PC-9 (cell line): ENCODE data around the gene ITGB3. TPM values are rescaled to one million over a fixed set of nuclear protein-coding genes. Genes with fewer than 3 reads are reported as not detected.

Experiments
- BruUV-seq: library from RNA; stranded (reverse); fragments of 400-500 nt; replicated peaks from 2 replicates; lab custom pipeline; 2021; lab: Mats Ljungman, UMichigan
- CTCF ChIA-PET: fragments of 300-600 bp; sonication (Branson Sonifier 250); formaldehyde crosslinking; loops from one replicate; lab custom pipeline; 2022; ENCODE audit warnings: antibody characterized with exemption; lab: Charles Lee
- POLR2A ChIA-PET: fragments of 300-600 bp; sonication (Branson Sonifier 250); formaldehyde crosslinking; loops from one replicate; lab custom pipeline; 2022; ENCODE audit warnings: antibody characterized with exemption; ENCODE audit not compliant: unreplicated experiment; lab: Charles Lee
- DNase-seq, 2 experiments: peaks; one replicate each; pipeline versions ENCODE4 v3.0.0 to v3.0.0-alpha.2; 2015 to 2022; ENCODE audit warnings: mixed read lengths in 1 of 2
- H2AFZ ChIP-seq: fragments of 200-600 bp; sonication (generic); 2 replicates; pipeline ENCODE4 v1.8.1; 2017; ENCODE audit warnings: antibody characterized with exemption
- H3F3A ChIP-seq: fragments of 200-600 bp; sonication (generic); 2 replicates; pipeline ENCODE4 v1.8.1; 2017; ENCODE audit warnings: antibody characterized with exemption, mild to moderate bottlenecking, low read depth; ENCODE audit not compliant: insufficient read depth
- H3K27ac ChIP-seq: fragments of 200-600 bp; sonication (generic); 2 replicates; pipeline ENCODE4 v1.6.1; 2016; ENCODE audit warnings: mixed run types
- H3K27me3 ChIP-seq: fragments of 200-600 bp; sonication (generic); 2 replicates; pipeline ENCODE4 v1.6.1; 2016; ENCODE audit warnings: low read depth, mixed run types; ENCODE audit not compliant: insufficient read depth
- H3K36me3 ChIP-seq: fragments of 200-600 bp; sonication (generic); 2 replicates; pipeline ENCODE4 v1.6.1; 2016; ENCODE audit warnings: low read depth, mixed run types
- H3K4me1 ChIP-seq: fragments of 200-600 bp; sonication (generic); replicated peaks from 2 replicates; pipeline ENCODE4 v1.6.1; 2016; ENCODE audit warnings: mixed run types; ENCODE audit not compliant: insufficient read depth
- H3K4me2 ChIP-seq: fragments of 200-600 bp; sonication (generic); 2 replicates; pipeline ENCODE4 v1.6.1; 2017; ENCODE audit warnings: mixed run types
- H3K4me3 ChIP-seq: fragments of 200-600 bp; sonication (generic); 2 replicates; pipeline ENCODE4 v1.6.1; 2016; ENCODE audit warnings: mixed run types
- H3K79me2 ChIP-seq: fragments of 200-600 bp; sonication (generic); 2 replicates; pipeline ENCODE4 v1.6.1; 2017; ENCODE audit warnings: low read depth, mixed run types
- H3K9me2 ChIP-seq: fragments of 200-600 bp; sonication (generic); 2 replicates; pipeline ENCODE4 v1.8.1; 2017; ENCODE audit warnings: mild to moderate bottlenecking; ENCODE audit not compliant: insufficient read depth
- H3K9me3 ChIP-seq: fragments of 200-600 bp; sonication (generic); 2 replicates; pipeline ENCODE4 v1.8.1; 2016; ENCODE audit warnings: low read depth; ENCODE audit not compliant: insufficient read depth
- H4K20me1 ChIP-seq: fragments of 200-600 bp; sonication (generic); 2 replicates; pipeline ENCODE4 v1.8.1; 2017; ENCODE audit not compliant: insufficient read depth
- EZH2 ChIP-seq: fragments of 200-600 bp; sonication (generic); IDR thresholded peaks from 2 replicates; pipeline ENCODE4 v1.8.0; 2017; ENCODE audit warnings: antibody characterized with exemption, low read depth
- intact Hi-C: fragments of 100-400 bp; cut with micrococcal nuclease; formaldehyde crosslinking; loops from one replicate; pipeline ENCODE4 v1.10.0; 2022; ENCODE audit not compliant: unreplicated experiment
- total RNA-seq: library from RNA; stranded (reverse); gene quantifications from 2 replicates; pipeline ENCODE4 v1.2.3, GENCODE V29; 2021
- TF ChIP-seq, protein P1 (sequence below): fragments of 200-600 bp; sonication (generic); conservative IDR thresholded peaks from 2 replicates; pipeline ENCODE4 v1.6.1; 2017; ENCODE audit warnings: mixed run types, antibody characterized with exemption, mild to moderate bottlenecking, moderate library complexity

ITGB3 gene
- total RNA-seq, 1 experiment from 2014 or later: 0.31 TPM

GRCh38 chr17:47210779-47211178 is 42.8 kb upstream of the ITGB3 start:
- intact Hi-C loops: no loop called here
- Histone ChIP-seq H3K4me2 (no peak overlapping the region), H3K4me1 (peaks cover 6% of the 10 kb centered on the region), H3K79me2 (no peaks in the 10 kb centered on the region), H4K20me1 (no peaks in the 10 kb centered on the region), H3K27ac (no peak overlapping the region), H3K9me3 (no peaks in the 10 kb centered on the region), H3K9me2 (no peaks in the 10 kb centered on the region; the same call in 1 of the 2 replicates), H3K36me3 (no peaks in the 10 kb centered on the region), H2AFZ (no peak overlapping the region), H3K4me3 (no peak overlapping the region), H3F3A (peaks cover 10% of the 10 kb centered on the region), H3K27me3 (no peaks in the 10 kb centered on the region)
- DNase-seq: no peak
- no TSS peak for BruUV-seq
- TF ChIP-seq, protein P1, sequence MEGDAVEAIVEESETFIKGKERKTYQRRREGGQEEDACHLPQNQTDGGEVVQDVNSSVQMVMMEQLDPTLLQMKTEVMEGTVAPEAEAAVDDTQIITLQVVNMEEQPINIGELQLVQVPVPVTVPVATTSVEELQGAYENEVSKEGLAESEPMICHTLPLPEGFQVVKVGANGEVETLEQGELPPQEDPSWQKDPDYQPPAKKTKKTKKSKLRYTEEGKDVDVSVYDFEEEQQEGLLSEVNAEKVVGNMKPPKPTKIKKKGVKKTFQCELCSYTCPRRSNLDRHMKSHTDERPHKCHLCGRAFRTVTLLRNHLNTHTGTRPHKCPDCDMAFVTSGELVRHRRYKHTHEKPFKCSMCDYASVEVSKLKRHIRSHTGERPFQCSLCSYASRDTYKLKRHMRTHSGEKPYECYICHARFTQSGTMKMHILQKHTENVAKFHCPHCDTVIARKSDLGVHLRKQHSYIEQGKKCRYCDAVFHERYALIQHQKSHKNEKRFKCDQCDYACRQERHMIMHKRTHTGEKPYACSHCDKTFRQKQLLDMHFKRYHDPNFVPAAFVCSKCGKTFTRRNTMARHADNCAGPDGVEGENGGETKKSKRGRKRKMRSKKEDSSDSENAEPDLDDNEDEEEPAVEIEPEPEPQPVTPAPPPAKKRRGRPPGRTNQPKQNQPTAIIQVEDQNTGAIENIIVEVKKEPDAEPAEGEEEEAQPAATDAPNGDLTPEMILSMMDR: no peak
- TF ChIP-seq EZH2: no peak
- POLR2A ChIA-PET: no interaction called here
- CTCF ChIA-PET: no interaction called here

DNA sequence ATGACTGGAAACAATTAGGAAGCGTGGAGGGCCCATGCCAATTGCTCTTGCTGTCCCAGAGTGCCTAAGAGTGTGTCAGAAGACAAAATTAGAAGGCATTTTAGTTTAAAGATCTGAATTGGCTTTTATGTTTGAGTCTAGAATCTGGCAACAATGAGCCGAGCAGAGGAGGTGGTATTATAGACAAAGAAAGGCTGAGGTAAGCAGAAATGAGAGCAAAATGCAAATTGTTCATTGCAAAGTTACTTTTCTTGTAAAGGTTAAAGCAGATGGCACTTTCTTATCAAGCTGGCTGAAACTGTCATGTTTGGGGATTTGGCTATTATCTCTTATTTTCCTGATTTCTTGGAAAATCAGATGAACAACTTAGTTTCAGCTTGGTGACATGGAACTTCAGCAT is 41.2 kb upstream of the ITGB3 start:
- CTCF ChIA-PET: no interaction called here
- Histone ChIP-seq H3K4me2 (no peak overlapping the region), H3F3A (no peaks in the 10 kb centered on the region), H4K20me1 (no peaks in the 10 kb centered on the region), H3K9me3 (no peaks in the 10 kb centered on the region), H3K36me3 (no peaks in the 10 kb centered on the region), H3K9me2 (no peaks in the 10 kb centered on the region; the same call in 1 of the 2 replicates), H3K4me1 (no peaks in the 10 kb centered on the region), H2AFZ (no peak overlapping the region), H3K27me3 (no peaks in the 10 kb centered on the region), H3K27ac (no peak overlapping the region), H3K4me3 (no peak overlapping the region), H3K79me2 (no peaks in the 10 kb centered on the region)
- no peak for DNase-seq
- no TSS peak for BruUV-seq
- TF ChIP-seq, protein P1: no peak
- no peak for TF ChIP-seq EZH2
- POLR2A ChIA-PET: interaction anchor here (0.7 kb wide), 1 partner anchor 84 kb away, joined by 3 read pairs; no protein-coding TSS in a partner anchor
- intact Hi-C loops: no loop called here

- intact Hi-C loops: no loop called here
- POLR2A ChIA-PET: no interaction called here
Measured at GRCh38 chr17:47213540-47213939, 40.1 kb upstream of the ITGB3 start.

More at GRCh38 chr17:47213540-47213939, 40.1 kb upstream of the ITGB3 start:
- no peak for DNase-seq
- Histone ChIP-seq H3F3A (no peaks in the 10 kb centered on the region), H3K4me1 (no peaks in the 10 kb centered on the region), H3K79me2 (no peaks in the 10 kb centered on the region), H3K27ac (no peak overlapping the region), H3K9me3 (no peaks in the 10 kb centered on the region), H2AFZ (no peak overlapping the region), H3K27me3 (no peaks in the 10 kb centered on the region), H3K4me3 (no peak overlapping the region), H3K4me2 (no peak overlapping the region), H3K36me3 (no peaks in the 10 kb centered on the region), H4K20me1 (no peaks in the 10 kb centered on the region), H3K9me2 (no peaks in the 10 kb centered on the region)
- CTCF ChIA-PET: no interaction called here
- no TSS peak for BruUV-seq
- TF ChIP-seq, protein P1: no peak
- TF ChIP-seq EZH2: no peak
